Activated T-helper 1 cell treated with anti-CD3 and anti-CD28 coated beads, Interleukin-12 subunit alpha, Interleukin-12 subunit beta, Interleukin-2, Interleukin-4 antibody, amounts not matched to agents 30 ng/mL and 10 ng/mL and 1 ng/mL, durations not matched to agents 14 hours and 24 hours and 36 hours (primary cell): ENCODE data around the gene PSMD11. TPM values are rescaled to one million over a fixed set of nuclear protein-coding genes. Genes with fewer than 3 reads are reported as not detected.

Experiments used
- DNase-seq: peaks from one replicate; pipeline ENCODE4 v3.0.0; 2021; ENCODE audit warnings: low spot score
- H3K27ac Mint-ChIP-seq: one replicate; pipeline ENCODE4 v1.8.0; 2021; ENCODE audit warnings: mild to moderate bottlenecking, mixed read lengths
- H3K27me3 Mint-ChIP-seq: one replicate; pipeline ENCODE4 v1.8.0; 2022; ENCODE audit warnings: mild to moderate bottlenecking, moderate library complexity, mixed read lengths; ENCODE audit not compliant: insufficient read depth
- H3K36me3 Mint-ChIP-seq: one replicate; pipeline ENCODE4 v1.8.0; 2021; ENCODE audit warnings: low read depth, mixed read lengths
- H3K4me1 Mint-ChIP-seq: one replicate; pipeline ENCODE4 v1.8.0; 2021; ENCODE audit warnings: low read depth, mixed read lengths
- H3K4me3 Mint-ChIP-seq: one replicate; pipeline ENCODE4 v1.8.0; 2021; ENCODE audit warnings: mild to moderate bottlenecking, moderate library complexity, mixed read lengths
- H3K9me3 Mint-ChIP-seq: one replicate; pipeline ENCODE4 v1.8.0; 2021; ENCODE audit warnings: mixed read lengths
- intact Hi-C: fragments of 100-400 bp; cut with micrococcal nuclease; formaldehyde crosslinking; loops from one replicate; pipeline ENCODE4 v1.15.1; 2024
- total RNA-seq: library from RNA; stranded (reverse); gene quantifications from 2 replicates; pipeline ENCODE4 v1.2.3, GENCODE V29; 2022

Gene PSMD11
- total RNA-seq, 1 donor from 2014 or later: 190 TPM

DNA sequence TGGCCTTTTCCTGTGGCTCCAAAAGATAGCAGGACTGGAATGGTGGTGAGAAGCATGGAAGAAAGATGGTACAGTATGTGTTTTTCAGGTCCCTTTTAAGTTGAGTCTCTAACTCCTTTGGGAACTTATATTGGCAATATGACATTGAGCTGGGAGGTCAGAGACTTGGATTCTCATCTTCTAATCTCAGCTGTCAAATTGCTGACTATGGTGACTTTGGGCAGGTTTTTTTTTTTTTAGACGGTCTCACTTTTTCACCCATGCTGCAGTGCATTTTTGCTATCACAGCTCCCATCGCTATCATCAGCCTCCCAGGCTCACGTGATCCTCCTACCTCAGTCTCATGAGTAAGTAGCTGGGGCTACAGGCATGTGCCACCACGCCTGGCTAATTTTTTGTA lies 27.3 kb downstream of the PSMD11 start:
- intact Hi-C loops: no loop called here
- H3K27ac Mint-ChIP-seq: no peak overlapping the region
- DNase-seq: no peak
- H3K36me3 Mint-ChIP-seq: peaks cover 70% of the 10 kb centered on the region
- H3K4me3 Mint-ChIP-seq: no peak overlapping the region
- H3K4me1 Mint-ChIP-seq: no peaks in the 10 kb centered on the region
- no peaks in the 10 kb centered on the region for H3K27me3 Mint-ChIP-seq
- H3K9me3 Mint-ChIP-seq: no peaks in the 10 kb centered on the region

DNA sequence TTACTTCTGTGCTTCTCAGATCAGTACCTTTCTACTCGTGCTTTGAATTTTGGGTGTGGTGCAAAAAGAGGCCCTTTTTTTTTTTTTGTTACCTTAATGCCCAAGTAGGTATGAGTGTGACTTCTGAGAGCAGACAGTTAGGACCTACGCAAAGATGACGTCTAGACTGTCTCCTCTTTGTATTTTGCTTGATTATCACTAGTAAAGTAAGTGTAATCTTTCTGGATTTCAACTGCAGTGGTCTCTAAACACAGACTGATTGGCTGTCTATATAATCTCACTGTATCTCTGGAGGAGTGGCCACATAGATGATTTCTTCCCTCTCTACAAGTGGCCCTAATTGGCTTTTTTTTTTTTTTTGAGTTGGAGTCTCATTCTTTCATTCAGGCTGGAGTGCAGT lies 30.9 kb downstream of the PSMD11 start:
- no peaks in the 10 kb centered on the region for H3K9me3 Mint-ChIP-seq
- no peaks in the 10 kb centered on the region for H3K4me1 Mint-ChIP-seq
- no peak for DNase-seq
- H3K27me3 Mint-ChIP-seq: no peaks in the 10 kb centered on the region
- H3K36me3 Mint-ChIP-seq: peaks cover 75% of the 10 kb centered on the region
- intact Hi-C loops: no loop called here
- no peak overlapping the region for H3K4me3 Mint-ChIP-seq
- H3K27ac Mint-ChIP-seq: no peak overlapping the region

DNA sequence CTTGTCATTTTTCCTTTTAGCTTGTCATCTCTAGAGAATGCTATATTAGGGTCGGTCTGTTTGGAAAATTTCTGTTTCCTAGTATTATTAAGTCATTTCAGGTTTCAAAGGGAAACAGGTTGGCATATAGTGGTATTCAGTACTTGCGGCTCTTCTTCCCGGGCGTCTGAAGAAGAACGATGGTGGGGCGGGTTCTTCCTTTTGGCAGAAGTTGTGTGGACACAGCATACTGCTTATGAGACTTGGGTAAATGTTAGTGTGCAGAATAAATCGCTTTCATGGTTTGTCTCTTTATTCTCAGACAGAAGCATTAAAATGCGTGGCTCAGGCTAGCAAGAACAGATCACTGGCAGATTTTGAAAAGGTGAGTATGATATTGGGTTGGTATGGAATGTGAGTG lies 32.9 kb downstream of the PSMD11 start:
- intact Hi-C loops: no loop called here
- Mint-ChIP-seq H3K27me3 (no peaks in the 10 kb centered on the region), H3K36me3 (peaks cover 71% of the 10 kb centered on the region), H3K9me3 (no peaks in the 10 kb centered on the region), H3K4me3 (no peak overlapping the region), H3K27ac (no peak overlapping the region), H3K4me1 (no peaks in the 10 kb centered on the region)
- DNase-seq: no peak

- intact Hi-C loops: no loop called here
- Mint-ChIP-seq H3K27me3 (no peaks in the 10 kb centered on the region), H3K27ac (peak overlapping the region; percentile 9), H3K4me3 (no peak overlapping the region), H3K9me3 (no peaks in the 10 kb centered on the region), H3K36me3 (peaks cover 64% of the 10 kb centered on the region), H3K4me1 (no peaks in the 10 kb centered on the region)
- DNase-seq: no peak
These were observed 34.8 kb downstream of the PSMD11 start for GRCh38 chr17:32479074-32479617.

- no peaks in the 10 kb centered on the region for H3K27me3 Mint-ChIP-seq
- no peaks in the 10 kb centered on the region for H3K9me3 Mint-ChIP-seq
- no peaks in the 10 kb centered on the region for H3K4me1 Mint-ChIP-seq
- H3K4me3 Mint-ChIP-seq: no peak overlapping the region
- H3K27ac Mint-ChIP-seq: no peak overlapping the region
- no peak for DNase-seq
- intact Hi-C loops: loop anchor here (10.0 kb wide), 1 partner anchor 394 kb away; the partner anchor contains the start of gene MYO1D
- peaks cover 50% of the 10 kb centered on the region for H3K36me3 Mint-ChIP-seq
These were observed 36.9 kb downstream of the PSMD11 start for GRCh38 chr17:32481193-32481592.

GRCh38 chr17:32482568-32483320 lies 38.4 kb downstream of the PSMD11 start:
- H3K36me3 Mint-ChIP-seq: peaks cover 39% of the 10 kb centered on the region
- H3K9me3 Mint-ChIP-seq: no peaks in the 10 kb centered on the region
- no peaks in the 10 kb centered on the region for H3K27me3 Mint-ChIP-seq
- H3K4me1 Mint-ChIP-seq: peaks cover 4% of the 10 kb centered on the region
- no peak for DNase-seq
- H3K4me3 Mint-ChIP-seq: no peak overlapping the region
- H3K27ac Mint-ChIP-seq: no peak overlapping the region
- intact Hi-C loops: loop anchor here (1.0 to 10.0 kb wide), 3 partner anchors 127 to 392 kb away; partner anchors contain the start of gene MYO1D

DNA sequence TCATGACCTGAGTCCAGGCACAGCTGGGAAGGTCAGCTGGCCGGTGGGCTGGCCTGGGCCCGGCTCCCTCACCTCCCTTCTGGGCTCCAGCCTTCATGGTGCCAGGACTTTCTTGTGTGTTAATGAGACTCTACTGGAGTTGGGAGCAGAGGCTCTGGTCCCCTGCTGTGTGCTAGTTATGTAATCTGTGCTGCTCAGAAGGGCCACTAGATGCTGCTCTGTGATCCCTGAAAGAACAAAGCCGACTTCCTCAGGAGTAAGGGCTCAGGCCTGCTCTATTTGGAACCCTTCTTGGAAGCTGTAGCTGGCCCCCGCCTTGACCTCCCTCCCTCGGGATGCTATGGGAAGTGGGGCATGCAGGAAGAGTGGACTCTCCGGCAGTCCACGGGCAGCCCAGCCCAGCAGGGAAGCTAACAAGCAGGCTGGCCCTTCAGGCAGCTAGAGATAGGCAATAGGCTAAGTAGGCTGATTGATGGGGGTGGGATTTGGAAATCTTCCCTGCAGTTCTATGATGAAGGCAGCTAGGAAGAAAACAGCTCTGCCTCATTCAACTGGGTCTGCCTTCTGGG lies 39.2 kb downstream of the PSMD11 start:
- intact Hi-C loops: loop anchor here (1.0 to 10.0 kb wide), 3 partner anchors 126 to 391 kb away; partner anchors contain the start of gene MYO1D
- H3K27ac Mint-ChIP-seq: peak overlapping the region; percentile 40
- H3K9me3 Mint-ChIP-seq: no peaks in the 10 kb centered on the region
- H3K4me1 Mint-ChIP-seq: peaks cover 12% of the 10 kb centered on the region
- H3K27me3 Mint-ChIP-seq: peaks cover 3% of the 10 kb centered on the region
- no peak for DNase-seq
- no peak overlapping the region for H3K4me3 Mint-ChIP-seq
- H3K36me3 Mint-ChIP-seq: peaks cover 37% of the 10 kb centered on the region

DNA sequence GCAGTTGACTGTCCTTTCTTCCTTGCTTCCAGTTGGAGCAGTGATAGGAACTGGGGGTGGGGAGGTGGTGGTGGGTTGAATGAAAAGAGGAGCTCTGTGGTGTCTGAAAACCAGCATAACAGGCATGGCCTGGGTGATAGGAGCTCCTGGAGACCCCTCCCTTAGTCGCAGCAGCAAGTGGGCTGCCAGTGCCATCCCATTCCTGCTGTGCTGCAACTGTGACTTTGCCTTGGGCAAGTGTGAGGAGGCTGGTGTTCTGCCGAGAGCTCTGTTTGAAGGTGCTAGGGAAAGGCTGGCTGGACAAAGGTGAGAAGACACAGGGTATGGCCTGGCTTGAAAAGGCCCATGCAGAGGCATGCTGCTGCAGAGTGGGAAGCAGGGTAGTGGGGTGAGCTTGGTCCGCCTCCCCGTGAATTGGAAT lies 39.7 kb downstream of the PSMD11 start:
- Mint-ChIP-seq H3K27ac (peak overlapping the region; percentile 73), H3K4me3 (peak overlapping the region; percentile 43)

DNA sequence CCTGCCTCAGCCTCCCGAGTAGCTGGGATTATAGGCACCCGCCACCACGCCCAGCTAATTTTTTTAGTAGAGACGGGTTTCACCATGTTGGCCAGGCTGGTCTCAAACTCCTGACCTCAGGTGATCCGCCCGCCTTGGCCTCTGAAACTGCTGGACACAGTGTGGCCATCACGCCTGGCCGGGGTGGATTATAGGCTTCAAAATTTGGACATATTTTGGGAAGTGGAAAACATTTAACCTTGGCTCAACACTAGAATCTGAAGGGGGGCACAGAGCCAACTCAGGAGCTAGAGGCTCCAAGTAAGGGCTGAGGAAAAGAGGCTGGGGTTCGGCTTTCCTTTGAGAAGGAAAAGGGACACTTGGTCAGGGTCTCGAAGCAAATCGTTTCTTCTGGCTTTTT lies 40.3 kb downstream of the PSMD11 start:
- H3K4me1 Mint-ChIP-seq: peaks cover 18% of the 10 kb centered on the region
- H3K4me3 Mint-ChIP-seq: no peak overlapping the region
- H3K36me3 Mint-ChIP-seq: peaks cover 33% of the 10 kb centered on the region
- no peak for DNase-seq
- H3K27ac Mint-ChIP-seq: peak overlapping the region; percentile 40
- peaks cover 3% of the 10 kb centered on the region for H3K27me3 Mint-ChIP-seq
- no peaks in the 10 kb centered on the region for H3K9me3 Mint-ChIP-seq
- intact Hi-C loops: loop anchor here (10.0 kb wide), 1 partner anchor 390 kb away; the partner anchor contains the start of gene MYO1D

More for the DNA sequence above, 39.7 kb downstream of the PSMD11 start:
- Mint-ChIP-seq H3K4me1 (peaks cover 15% of the 10 kb centered on the region), H3K9me3 (no peaks in the 10 kb centered on the region), H3K27me3 (peaks cover 3% of the 10 kb centered on the region), H3K36me3 (peaks cover 33% of the 10 kb centered on the region)
- no peak for DNase-seq
- intact Hi-C loops: loop anchor here (10.0 kb wide), 1 partner anchor 391 kb away; the partner anchor contains the start of gene MYO1D

GRCh38 chr17:32485261-32486110 lies 41.2 kb downstream of the PSMD11 start:
- H3K9me3 Mint-ChIP-seq: no peaks in the 10 kb centered on the region
- no peak for DNase-seq
- H3K27ac Mint-ChIP-seq: peak overlapping the region; percentile 65
- H3K4me3 Mint-ChIP-seq: peak overlapping the region; percentile 79
- H3K4me1 Mint-ChIP-seq: peaks cover 20% of the 10 kb centered on the region
- peaks cover 3% of the 10 kb centered on the region for H3K27me3 Mint-ChIP-seq
- H3K36me3 Mint-ChIP-seq: peaks cover 30% of the 10 kb centered on the region
- intact Hi-C loops: loop anchor here (2.0 to 10.0 kb wide), 2 partner anchors 21 to 389 kb away; partner anchors contain the start of gene MYO1D

GRCh38 chr17:32486111-32486700 lies 41.9 kb downstream of the PSMD11 start:
- Mint-ChIP-seq H3K9me3 (no peaks in the 10 kb centered on the region), H3K27ac (peak overlapping the region; percentile 65), H3K4me3 (peak overlapping the region; percentile 79), H3K36me3 (peaks cover 28% of the 10 kb centered on the region), H3K27me3 (peaks cover 3% of the 10 kb centered on the region), H3K4me1 (peaks cover 20% of the 10 kb centered on the region)
- DNase-seq: peak; percentile 60
- intact Hi-C loops: loop anchor here (2.0 to 10.0 kb wide), 2 partner anchors 21 to 389 kb away; partner anchors contain the start of gene MYO1D
